ENCODE measurements around the gene FOLR1.
"Not testable (repeated sequence)": the region's sequence is repeated elsewhere in the genome, so short reads cannot be mapped to it uniquely, and the experiment has no call there.

Gene FOLR1

GRCh38 chr11:72191961-72192381, at the start of gene FOLR1:
TSS of gene FOLR1 (plus strand) at chr11:72192140. CDS start at chr11:72192174, 34 bp downstream.
- DNase-seq, result no peak

- DNase-seq, result not testable (repeated sequence)
Measured at GRCh38 chr11:72142543-72142942, 49.4 kb upstream of the FOLR1 start.

DNA sequence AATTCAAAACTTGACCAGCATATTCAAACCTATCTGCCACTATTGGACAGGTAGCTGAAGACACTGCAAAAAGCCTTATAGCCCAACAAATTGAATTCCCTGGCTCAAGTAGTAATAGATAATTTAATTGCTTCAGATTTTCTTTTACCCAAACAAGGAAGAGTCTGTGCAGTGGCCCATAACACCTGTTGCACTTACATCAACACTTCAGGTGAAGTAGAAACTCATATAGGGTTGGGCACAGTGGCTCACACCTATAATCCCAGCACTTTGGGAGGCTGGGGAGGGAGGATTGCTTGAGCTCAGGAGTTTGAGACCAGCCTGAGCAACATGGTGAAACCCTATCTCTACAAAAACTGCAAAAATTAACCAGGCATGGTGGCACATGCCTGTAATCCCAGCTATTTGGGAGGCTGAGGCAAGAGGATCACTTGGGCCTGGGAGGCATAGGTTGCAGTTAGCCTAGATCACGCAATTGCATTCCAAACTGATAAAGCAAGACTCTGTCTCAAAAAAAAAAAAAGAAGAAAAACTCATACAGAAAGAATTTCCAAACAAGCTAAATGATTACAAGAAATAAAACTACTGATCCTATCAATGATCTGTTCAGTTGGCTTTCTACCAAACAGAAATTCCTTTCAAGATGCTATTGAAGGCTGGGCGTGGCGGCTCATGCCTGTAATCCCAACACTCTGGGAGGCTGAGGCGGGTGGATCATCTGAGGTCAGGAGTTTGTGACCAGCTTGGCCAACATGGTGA, 47.0 kb upstream of the FOLR1 start:
- no peak for DNase-seq

GRCh38 chr11:72146625-72147024, 45.3 kb upstream of the FOLR1 start:
- DNase-seq, result no peak

GRCh38 chr11:72150882-72151281, 41.1 kb upstream of the FOLR1 start:
- DNase-seq, result no peak

GRCh38 chr11:72153874-72154273, 38.1 kb upstream of the FOLR1 start:
- not testable (repeated sequence) for DNase-seq

DNA sequence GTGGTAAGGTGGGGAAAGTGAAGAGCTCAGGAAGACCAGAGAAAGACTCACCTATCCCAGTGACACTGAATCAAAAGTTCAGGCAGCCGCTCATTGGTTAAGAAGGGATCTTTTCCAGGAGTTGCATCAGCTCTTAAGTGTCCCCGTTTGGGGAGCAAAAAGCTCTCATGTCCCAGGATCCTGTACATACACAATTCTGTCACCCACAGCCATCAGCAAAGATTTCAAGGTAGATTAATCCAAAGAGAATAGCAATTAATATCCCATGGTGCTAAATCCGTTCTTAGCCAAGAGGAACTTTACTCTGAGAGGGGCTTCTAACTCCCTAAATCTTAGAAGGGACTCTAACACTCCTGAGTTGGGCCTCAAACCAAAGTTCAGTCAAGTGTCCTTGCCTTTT, 37.1 kb upstream of the FOLR1 start:
- no peak for DNase-seq

- DNase-seq, result no peak
Measured at GRCh38 chr11:72155751-72156150, 36.2 kb upstream of the FOLR1 start.

- DNase-seq, result peak; percentile 54
Measured at GRCh38 chr11:72157131-72157530, 34.8 kb upstream of the FOLR1 start.

DNA sequence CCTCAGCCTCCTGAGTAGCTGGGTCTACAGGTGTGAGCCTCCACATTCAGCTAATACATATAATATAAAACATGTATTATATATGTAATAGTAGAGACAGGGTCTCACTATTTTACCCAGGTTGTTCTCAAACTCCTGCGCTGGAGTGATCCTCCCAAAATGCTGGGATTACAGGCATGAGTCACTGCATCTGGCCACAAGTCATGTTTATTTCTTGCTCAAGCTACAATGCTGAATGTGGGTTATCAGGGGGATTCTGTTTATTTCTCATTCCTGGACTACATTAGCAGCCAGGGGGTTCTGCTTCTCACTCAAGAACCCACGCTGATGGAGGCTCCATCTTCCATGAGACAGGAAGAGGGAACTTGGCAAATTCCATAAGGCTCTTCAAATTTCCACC, 31.6 kb upstream of the FOLR1 start:
- DNase-seq, result no peak

GRCh38 chr11:72162891-72163492, 28.9 kb upstream of the FOLR1 start:
- no peak for DNase-seq

GRCh38 chr11:72164187-72164586, 27.8 kb upstream of the FOLR1 start:
- not testable (repeated sequence) for DNase-seq

GRCh38 chr11:72169046-72169555, 22.8 kb upstream of the FOLR1 start:
- not testable (repeated sequence) for DNase-seq

GRCh38 chr11:72169754-72170153, 22.2 kb upstream of the FOLR1 start:
- DNase-seq, result not testable (repeated sequence)

DNA sequence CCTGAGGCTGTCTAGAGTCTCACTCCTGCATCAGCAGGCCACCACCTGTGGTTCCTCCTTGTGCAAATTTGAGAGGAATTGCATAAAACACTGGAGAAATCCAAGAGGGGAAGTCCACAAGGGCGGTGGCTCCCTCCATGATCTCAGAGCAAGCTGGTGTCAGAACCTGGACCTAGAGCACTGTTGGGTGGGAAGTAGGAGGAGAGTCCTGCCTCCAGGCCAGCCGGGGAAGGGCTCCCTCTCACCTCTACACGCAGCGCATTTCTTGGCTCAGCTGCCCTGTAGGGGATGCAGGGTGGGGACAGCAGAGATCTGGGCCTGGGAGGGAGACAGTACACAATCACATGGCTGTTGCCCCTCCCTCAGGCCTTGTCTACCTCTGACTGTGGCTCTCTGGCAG, 19.9 kb upstream of the FOLR1 start:
- not testable (repeated sequence) for DNase-seq

DNA sequence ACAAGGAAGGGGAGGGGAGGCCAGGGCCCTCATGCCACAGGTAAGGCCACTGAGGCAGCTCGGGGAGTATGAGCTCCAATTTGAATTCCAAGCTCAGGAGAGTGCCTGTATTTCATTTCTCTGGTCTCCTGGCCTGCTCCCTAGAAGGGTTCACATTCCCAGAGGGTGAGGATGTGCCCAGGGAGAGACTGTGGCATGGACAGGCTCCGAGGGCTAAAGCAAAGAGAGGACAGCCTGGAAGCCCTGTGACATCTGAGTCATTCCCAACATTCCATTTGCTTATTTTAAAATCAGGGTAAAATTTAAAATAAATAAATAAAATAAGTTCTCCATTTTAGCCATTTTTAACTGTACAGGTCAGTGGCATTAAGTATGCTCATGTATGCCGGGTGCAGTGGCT, 18.6 kb upstream of the FOLR1 start:
- no peak for DNase-seq

- no peak for DNase-seq
Measured at GRCh38 chr11:72174302-72175070, 17.5 kb upstream of the FOLR1 start.

DNA sequence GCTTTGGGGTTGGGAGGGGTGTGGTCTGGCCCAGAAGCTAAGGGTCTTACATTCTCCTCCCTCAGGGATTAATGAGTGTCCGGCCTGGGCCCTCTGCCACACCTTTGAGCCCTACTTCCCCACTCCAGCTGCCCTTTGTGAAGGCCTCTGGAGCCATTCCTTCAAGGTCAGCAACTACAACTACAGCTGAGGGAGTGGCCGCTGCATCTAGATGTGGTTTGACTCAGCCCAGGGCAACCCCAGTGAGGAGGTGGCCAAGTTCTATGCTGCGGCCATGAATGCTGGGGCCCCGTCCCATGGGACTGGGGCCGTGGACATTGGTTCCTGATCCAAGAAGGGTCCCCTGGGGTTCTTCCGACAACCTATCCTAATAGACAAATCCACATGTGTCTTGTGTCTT, 14.3 kb upstream of the FOLR1 start:
- DNase-seq, result no peak

DNA sequence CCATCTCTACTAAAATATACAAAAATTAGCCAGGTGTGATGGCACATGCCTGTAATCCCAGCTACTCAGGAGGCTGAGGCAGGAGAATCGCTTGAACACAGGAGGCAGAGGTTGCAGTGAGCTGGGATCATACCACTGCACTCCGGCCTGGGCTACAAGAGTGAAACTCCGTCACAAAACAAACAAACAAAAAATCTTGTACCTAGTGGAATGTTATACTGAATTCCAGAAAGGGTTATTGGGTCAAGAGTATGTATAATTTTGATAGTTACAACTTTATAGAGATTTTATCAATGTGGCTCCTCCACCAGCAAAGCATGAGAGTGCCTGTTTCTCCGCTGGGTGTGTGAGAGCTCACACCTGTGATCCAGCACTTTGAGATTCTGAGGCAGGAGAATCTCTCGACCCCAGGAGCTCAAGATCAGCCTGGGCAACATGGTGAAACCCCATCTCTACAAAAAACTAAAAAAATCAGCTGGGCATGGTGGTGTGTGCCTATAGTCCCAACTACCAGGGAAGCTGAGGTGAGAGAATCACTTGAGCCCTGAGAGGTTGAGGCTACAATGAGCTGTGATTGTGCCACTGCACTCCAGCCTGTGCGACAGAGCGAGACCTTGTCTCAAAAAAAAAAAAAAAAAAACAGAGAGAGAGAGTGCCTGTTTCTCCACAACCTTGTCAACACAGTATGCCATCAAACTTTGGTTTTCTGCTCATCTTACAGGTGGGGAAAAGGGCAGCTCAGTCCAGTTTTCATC, 12.7 kb upstream of the FOLR1 start:
- no peak for DNase-seq

- DNase-seq, result no peak
Measured at GRCh38 chr11:72179804-72180396, 12.0 kb upstream of the FOLR1 start.

DNA sequence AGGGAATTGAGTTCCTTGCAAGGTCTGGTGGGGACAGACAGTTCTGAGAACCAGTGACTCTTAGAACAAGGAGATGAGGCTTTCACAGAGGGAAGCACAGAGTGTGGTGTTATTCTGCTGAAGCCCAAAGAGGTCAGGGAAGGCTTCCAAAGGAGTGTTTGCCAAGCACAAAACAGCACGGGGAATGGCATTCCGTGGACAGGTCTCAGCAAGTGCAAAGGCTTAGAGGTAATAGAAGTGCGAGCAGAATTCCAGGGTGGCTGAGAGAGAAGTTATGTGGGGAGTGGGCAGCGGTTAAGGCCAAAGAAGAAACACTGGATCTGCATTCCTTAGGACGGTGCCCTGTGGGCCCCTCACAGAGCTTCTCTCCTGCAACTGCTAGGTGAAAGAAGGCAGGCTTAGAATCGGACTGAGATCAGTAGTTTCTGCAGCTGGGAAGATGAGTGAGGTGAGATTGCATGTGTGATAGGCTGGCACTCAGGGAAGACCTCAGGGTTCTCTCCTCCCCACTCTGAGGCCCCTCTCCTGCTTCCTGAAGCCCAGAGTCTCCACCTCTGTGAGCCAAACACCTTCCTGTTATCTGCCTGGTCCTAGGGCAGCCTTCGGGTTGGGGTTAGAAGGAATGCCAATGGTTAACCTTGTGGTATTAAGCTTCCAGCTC, 10.9 kb upstream of the FOLR1 start:
- not testable (repeated sequence) for DNase-seq

GRCh38 chr11:72181553-72181958, 10.4 kb upstream of the FOLR1 start:
- peak; percentile 22 for DNase-seq
